NCI-H526 treated with DMSO at 0.1 percent for 48 hours (cell line): Measurements from ENCODE around the gene CFAP70.
"Not testable (repeated sequence)": the region's sequence is repeated elsewhere in the genome, so short reads cannot be mapped to it uniquely, and the experiment has no call there.

Experiments used
- DNase-seq: peaks from one replicate; lab custom pipeline; 2025; lab: John Stamatoyannopoulos, UW

The CFAP70 gene

GRCh38 chr10:73358331-73359279 is at the start of gene CFAP70:
TSS of gene CFAP70 (minus strand) at chr10:73358864. CDS start at chr10:73354796, 4,068 bp downstream.
- peak; percentile 82 for DNase-seq

GRCh38 chr10:73408061-73408460 is 49.4 kb upstream of the CFAP70 start:
- no peak for DNase-seq

GRCh38 chr10:73407495-73407894 is 48.8 kb upstream of the CFAP70 start:
- no peak for DNase-seq

GRCh38 chr10:73406846-73407245 is 48.2 kb upstream of the CFAP70 start:
- DNase-seq = no peak

- DNase-seq = no peak
Observed at GRCh38 chr10:73405556-73405955, 46.9 kb upstream of the CFAP70 start.

DNA sequence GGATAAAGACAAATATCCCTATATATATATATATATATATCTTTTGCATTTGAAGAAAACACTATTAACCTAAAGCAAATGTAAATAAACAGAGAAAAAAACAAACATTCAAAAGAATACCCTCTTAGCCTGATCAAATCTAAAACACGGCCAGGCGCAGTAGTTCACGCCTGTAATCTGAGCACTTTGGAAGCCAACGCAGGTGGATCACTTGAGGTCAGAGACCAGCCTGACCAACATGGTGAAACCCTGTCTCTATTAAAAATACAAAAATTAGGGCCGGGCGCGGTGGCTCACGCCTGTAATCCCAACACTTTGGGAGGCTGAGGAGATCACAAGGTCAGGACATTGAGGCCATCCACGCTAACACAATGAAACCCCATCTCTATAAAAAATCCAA is 46.0 kb upstream of the CFAP70 start:
- DNase-seq = no peak

DNA sequence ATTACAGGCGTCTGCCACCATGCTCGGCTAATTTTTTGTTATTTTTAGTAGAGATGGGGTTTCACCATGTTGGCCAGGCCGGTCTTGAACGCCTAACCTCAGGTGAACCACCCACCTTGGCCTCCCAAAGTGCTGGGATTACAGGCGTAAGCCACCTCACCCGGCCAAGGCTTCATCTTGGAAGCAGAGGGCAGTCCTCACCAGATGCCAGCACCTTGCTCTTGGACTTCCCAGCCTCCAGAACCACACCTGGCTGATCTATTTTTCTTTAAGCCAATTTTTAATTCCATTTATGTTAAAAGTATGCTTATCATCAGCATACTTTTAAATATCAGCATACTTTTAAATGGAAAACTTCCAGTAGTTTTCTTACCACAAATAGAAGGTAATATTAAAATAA is 43.0 kb upstream of the CFAP70 start:
- DNase-seq = no peak

- DNase-seq = no peak
Observed at GRCh38 chr10:73399063-73399462, 40.4 kb upstream of the CFAP70 start.

DNA sequence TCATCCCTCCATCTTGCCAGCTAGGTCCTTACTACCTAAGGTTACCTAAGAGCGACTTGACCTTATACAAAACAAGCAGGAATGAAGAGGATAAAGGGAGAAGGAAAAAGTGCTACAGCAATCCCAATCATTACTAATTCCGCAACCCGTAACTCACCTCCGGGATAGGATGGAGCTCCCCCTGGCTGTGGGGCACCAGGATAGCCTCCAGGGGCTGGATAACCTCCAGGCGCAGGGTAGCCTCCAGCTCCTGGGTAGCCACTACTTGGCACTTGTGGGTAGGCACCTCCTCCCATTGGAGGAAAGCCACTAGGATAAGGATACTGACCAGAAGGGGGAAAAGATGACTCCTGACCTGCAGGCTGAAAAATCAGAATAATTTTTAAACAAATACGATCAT is 39.4 kb upstream of the CFAP70 start:
- no peak for DNase-seq

DNA sequence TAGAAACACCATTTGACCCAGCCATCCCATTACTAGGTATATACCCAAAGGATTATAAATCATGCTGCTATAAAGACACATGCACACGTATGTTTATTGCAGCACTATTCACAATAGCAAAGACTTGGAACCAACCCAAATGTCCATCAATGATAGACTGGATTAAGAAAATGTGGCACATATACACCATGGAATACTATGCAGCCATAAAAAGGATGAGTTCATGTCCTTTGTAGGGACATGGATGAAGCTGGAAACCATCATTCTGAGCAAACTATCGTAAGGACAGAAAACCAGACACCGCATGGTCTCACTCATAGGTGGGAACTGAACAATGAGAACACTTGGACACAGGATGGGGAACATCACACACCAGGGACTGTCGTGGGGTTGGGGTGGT is 35.7 kb upstream of the CFAP70 start:
- not testable (repeated sequence) for DNase-seq

DNA sequence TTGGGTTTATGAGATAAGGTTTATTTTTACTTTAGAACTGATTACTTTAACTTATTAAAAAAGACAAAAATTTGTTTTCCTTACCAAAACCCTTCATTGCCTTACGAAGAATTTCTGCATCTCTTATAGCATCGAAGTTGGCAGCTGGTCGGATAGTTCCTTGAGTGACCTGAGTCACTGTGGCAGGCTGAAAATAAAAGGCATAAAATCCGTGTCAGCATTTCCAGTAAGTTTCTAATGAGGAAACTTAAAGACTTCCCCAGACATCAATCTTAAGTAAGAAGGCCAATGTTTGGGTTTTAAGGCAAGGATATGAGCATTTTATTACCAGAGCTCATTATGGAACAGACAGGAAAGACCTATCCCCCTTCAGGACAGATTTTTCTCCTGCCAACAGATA is 29.6 kb upstream of the CFAP70 start:
- DNase-seq = no peak

- no peak for DNase-seq
Observed at GRCh38 chr10:73386583-73386982, 27.9 kb upstream of the CFAP70 start.

GRCh38 chr10:73379064-73379748 is 20.5 kb upstream of the CFAP70 start:
- no peak for DNase-seq

DNA sequence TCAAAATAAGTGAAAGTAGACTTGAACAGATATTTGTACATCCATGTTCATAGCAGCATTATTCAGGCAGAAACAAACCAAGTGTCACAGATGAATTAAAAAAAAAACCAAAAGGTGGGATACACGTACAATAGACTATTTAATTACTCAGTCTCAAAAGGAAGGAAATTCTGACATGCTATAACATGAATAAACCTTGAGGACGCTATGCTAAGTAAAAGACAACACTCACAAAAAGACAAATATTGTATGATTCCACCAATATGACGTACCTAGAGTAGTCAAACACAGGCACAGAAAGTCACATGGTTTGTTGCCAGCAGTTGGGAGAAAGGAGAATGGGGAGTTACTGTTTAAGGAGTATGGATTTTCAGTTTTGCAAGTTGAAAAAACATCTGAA is 18.0 kb upstream of the CFAP70 start:
- DNase-seq = no peak

DNA sequence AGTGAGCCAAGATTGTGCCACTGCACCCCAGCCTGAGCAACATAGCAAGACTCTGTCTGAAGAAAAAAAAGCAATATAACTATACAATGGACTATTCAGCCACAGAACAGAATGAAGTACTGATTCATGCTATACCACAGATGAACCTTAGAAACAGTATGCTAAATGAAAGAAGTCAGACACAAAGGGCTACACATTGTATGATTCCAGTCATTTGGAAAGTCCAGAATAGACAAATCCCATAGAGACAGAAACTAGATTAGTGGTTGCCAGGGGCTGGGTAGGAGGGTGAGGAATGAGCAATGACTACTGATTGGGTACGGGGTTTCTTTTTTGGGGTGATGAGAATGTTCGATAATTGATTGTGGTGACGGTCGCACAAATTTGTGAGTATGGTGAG is 9.6 kb upstream of the CFAP70 start:
- no peak for DNase-seq

DNA sequence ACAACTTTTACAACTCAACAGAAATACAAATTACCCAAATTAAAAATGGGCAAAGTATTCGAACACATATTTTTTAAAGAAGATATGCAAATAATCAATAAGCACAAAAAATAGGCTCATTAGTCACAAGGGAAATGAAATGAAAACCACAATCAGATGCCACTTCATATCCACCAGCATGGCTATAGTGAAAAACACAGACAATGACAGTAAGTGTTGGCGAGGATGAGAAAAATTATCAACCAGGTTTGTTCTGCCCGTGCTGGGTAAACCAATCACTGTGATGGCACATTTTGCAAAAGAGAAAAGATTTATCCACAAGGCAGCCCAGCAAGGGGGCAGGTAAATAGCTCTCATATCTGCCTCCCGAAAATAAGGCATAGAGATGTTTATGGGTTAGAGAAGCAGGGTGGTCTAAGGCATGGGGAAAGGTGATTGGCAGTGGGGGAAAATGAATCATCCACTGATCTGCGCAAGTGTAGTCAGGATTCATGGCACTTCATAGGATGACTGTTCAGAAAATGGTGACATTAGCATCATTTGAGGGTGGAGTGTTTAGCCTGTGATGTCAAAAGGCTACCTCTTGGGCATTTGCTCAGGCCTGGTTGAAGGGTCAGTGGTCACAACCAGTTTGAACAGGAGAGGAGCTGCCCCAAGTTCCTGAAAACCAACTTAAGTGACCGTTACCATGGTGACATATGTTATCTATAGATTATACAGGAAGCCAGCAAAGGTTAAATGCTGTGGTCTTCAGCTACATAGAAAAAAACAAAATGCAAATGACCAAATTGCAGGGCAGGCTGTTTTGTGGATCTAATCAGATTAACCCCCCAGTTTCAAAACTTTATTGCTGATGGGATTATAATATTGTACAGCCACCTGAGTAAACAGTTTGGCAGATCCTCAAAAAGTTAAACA is 8.0 kb upstream of the CFAP70 start:
- DNase-seq = no peak

DNA sequence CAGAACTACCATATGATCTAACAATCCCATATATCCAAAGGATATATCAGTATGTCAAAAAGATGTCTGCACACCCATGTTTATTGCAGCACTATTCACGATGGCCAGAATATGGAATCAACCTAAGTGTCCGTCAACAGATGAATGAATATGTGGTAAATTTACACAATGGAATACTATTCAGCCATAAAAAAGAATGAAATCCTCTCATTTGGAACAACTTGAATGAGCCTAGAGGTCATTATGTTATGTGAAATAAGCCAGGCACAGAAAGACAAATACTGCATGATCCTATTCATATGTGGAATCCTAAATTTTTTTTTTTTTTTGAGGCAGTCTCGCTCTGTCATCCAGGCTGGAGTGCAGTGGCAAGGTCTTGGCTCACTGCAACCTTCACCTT is 6.3 kb upstream of the CFAP70 start:
- DNase-seq = no peak

- no peak for DNase-seq
Observed at GRCh38 chr10:73359492-73359891, 828 bp upstream of the CFAP70 start.

- DNase-seq = no peak
Observed at GRCh38 chr10:73357821-73358220, 843 bp downstream of the CFAP70 start.

DNA sequence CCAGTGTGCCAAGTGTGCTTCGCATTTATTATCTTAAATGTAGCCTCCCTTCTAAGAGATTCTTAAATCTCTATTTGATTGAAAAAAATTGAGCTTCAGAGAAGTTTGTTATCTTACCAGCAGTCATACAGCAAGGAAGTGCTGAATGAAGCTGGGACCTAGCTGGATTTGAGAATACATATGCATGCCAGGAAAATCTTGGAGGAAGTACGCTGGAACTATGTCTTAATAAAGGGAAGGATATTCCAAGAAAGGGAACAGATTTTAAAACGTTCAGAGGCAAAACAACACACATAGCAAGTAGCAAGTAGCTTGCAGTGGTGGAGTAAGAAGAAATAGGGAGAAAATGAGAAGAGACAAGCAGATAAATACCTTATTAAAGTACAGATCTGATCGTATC is 1.5 kb downstream of the CFAP70 start:
- no peak for DNase-seq

DNA sequence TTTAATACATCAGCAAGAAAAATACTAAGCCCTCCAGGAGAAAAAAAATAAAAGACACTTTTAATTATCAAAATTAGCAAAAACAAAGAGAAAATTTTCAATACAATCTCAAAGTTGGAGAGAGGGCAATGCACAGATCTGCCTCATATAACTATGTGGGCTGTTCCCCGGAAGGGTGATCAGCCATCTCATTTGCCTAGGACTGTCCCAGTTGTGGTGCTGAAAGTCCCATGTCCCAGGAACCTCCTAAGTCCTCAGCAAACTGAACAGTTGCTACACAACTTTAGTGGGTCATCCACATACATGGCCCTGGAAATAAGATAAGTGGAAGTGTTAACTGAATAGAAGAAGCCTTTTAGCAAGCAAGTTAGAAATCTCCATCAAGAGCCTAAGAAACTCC is 14.4 kb downstream of the CFAP70 start:
- no peak for DNase-seq

DNA sequence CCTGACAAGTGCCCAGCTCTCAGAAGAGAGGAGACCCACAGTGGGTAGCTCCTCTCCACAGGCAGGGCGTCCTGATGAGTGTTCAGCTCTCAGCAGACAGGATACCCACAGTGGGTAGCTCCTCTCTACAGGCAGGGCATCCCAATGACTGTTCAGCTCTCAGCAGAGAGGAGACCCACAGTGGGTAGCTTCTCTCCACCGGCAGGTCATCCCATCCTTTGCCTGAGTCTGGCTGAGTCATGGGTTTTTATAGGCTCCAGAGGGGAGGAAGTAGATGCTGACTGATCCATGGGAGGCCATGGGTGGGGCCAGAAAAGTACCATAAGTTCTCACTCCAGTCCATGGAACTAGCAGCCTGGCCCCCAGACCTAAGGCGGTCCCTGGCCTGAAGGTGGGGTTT is 18.5 kb downstream of the CFAP70 start:
- no peak for DNase-seq
